HG03159 (cell line): ENCODE data around the gene ZNF76.
"Not testable (repeated sequence)": the region's sequence is repeated elsewhere in the genome, so short reads cannot be mapped to it uniquely, and the experiment has no call there.

ENCODE experiments used
- ATAC-seq: cut with Tn5 transposase; IDR thresholded peaks from one replicate; pipeline ENCODE4 v1.9.1; 2021; ENCODE audit warnings: mild to moderate bottlenecking, moderate library complexity; ENCODE audit not compliant: unreplicated experiment

ZNF76 gene

DNA sequence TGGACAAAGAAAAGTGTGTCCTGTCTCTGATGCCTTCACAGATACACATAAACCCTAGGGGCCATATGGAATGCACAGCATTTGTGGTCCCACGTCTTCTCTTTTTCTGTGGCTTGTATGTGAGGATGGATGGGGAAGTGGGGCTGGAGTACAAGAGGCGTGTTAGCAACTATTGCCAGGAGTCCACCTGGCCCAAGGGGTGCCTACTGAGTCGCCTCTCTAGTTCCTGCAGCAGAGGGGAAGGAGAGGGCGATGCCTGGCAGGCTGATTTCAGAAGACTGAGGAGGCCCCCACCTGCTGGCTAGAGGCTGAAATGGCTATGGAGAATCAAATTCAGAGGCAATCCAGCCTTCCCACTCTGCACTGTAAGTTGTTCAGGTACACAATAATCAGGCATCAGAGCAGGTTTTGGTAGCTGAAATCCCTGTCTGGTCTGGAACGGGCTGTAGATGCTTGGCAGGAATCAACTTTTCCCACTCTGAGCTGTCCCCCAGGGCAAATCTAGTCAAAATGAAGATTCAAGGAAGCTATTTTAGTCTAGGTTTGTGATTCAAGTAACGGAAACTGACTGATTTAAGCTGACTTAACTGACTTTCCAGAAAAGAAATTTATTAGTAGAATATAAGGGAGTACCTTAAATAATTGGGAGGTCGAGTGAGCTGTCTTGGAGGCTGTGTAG, 68.0 kb downstream of the ZNF76 start:
- no peak for ATAC-seq

DNA sequence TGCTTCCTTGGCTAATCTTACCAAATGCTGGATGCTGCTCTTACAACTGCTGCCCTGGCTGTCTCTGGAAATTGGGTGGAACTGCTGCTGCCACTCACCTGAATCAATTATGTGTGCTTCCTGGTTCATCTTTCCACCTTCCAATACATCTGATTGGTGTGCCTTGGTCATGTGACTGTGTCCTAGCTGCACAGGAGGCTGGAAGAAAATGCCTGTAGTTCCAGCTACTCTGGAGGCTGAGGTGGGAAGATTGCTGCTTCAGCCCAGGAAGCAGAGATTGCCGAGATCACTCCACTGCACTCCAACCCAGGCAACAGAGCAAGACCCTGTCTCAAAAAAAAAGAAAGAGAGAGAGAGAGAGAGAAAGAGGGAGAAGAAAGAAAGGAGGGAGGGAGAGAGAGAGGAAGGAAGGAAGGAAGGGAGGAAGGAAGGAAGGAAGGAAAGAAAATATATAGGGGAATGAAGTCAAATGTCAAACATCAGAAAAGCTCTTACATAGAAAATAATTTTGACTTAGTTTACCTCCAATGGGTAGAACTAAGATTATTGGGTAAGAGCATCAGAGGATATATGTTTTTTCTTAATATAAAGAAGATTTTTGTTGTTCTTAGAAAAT, 68.7 kb downstream of the ZNF76 start:
- no peak for ATAC-seq

DNA sequence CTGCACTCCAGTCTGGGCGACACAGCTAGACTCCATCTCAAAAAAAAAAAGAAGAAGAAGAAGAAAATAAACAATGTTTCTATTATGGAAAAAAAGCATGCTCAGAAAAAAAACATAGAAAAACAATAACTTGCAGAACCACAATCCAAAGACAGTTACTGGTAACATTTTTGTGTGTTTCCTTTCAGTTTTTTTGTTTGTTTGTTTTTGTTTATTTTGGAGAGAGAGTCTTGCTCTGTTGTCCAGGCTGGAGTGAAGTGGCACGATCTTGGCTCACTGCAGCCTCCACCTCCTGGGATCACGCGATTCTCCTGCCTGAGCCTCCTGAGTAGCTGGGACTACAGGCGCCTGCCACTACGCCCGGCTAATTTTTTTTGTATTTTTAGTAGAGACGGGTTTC, 69.4 kb downstream of the ZNF76 start:
- not testable (repeated sequence) for ATAC-seq

DNA sequence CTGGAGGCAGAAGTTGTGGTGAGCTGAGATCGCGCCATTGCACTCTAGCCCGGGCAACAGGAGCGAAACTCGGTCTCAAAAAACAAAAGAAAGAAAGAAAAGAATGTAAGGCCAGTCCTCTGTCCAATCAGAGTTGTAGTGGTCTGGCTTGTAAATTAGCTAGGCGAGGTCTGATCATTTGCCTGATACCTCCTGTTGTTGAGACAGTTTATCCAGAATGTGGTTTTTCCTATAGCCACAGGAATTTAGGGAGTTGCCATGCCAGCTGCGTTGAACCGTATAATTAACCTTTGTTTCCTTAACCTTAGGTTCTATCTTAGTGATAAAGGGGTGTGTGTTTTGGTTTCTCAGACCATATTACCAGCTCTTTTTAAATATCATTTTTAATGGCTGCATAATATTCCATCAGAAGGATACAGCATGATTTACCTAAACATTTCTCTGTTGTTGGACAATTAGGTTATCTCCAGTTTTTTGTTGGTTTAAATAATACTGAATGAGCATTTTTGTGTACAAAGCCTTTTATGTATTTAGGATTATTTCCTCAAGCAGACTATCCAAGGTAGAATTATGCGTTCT, 71.1 kb downstream of the ZNF76 start:
- ATAC-seq = no peak

DNA sequence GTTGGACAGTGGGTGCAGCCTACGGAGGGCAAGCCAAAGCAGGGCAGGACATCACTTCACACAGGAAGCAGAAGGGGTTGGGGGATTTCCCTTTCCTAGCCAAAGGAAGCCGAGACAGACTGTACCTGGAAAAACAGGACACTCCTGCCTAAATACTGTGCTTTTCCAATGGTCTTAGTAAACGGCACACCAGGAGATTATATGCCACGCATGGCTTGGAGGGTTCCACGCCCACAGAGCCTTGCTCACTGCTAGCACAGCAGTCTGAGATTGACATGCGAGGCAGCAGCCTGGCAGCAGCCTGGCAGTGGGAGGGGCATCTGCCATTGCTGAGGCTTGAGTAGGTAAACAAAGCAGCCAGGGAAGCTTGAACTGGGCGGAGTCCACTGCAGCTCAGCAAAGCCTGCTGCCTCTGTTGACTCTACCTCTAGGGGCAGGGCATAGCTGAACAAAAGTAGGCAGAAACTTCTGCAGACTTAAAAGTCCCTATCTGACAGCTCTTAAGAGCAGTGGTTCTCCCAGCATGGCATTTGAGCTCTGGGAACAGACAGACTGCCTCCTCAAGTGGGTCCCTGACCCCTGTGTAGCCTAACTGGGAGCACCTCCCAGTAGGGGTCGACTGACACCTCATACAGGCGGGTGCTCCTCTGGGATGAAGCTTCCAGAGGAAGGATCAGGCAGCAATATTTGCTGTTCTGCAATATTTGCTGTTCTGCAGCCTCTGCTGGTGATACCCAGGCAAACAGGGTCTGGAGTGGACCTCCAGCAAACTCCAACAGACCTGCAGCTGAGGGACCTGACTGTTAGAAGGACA, 72.7 kb downstream of the ZNF76 start:
- ATAC-seq = not testable (repeated sequence)

DNA sequence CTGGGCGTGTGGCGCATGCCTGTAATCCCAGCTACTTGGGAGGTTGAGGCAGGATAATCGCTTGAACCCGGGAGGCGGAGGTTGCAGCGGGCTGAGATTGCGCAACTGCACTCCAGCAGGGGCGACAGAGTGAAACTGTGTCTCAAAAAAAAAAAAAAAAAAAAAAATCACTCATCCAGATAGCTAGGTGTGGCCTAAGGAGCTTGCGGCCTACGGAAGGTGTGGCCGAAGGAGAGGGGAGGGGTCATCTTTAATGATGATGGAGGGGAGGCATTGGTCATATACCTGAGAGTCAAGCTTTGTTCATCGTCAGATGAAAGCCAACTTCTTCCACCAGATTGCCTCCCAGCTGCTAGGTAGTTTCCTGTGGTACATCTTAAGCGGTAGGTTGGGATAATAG, 82.0 kb downstream of the ZNF76 start:
- no peak for ATAC-seq

DNA sequence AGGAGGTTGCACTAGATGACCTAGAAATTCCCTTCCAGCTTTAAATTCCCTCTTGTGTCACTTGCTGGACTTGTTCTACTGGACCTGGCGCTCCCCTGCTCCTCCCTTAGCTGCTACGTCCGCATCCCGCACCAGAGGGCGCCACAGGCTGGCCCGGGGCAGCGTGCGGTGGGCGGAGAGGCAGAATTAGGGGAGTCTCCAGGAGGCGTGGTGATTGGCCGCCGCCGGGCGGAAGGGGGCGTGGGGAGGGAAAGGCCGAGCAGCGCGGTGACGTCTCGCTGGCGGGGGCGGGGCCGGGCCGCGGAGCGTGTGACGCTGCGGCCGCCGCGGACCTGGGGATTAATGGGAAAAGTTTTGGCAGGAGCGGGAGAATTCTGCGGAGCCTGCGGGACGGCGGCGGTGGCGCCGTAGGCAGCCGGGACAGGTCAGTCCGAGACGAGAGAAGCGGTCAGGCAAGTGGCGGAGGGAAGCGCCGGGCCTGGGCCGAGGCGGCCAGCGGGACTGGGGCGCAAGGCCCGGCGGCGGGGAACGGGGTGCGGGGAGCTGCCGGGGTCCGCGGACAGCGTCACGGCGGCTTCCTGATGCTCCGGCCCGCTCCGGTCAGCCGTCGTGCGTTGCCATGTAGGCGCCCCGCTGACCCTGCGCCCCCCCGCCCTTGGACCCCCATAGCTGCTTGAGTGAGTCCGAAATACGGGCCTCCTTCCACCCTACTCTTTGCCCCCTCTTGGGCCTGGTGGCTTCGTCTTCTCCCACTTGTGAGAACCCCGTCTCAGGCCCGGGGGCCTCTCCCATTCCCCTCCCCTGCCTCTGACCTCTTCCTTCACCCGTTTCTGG, 82.9 kb downstream of the ZNF76 start, which contains the start of gene PPARD:
Gene PPARD, plus strand, starts transcription at position 301 of the 834 bp plus-strand sequence. CDS start 68,530 bp downstream, outside the sequence.
- ATAC-seq = peak; percentile 94

DNA sequence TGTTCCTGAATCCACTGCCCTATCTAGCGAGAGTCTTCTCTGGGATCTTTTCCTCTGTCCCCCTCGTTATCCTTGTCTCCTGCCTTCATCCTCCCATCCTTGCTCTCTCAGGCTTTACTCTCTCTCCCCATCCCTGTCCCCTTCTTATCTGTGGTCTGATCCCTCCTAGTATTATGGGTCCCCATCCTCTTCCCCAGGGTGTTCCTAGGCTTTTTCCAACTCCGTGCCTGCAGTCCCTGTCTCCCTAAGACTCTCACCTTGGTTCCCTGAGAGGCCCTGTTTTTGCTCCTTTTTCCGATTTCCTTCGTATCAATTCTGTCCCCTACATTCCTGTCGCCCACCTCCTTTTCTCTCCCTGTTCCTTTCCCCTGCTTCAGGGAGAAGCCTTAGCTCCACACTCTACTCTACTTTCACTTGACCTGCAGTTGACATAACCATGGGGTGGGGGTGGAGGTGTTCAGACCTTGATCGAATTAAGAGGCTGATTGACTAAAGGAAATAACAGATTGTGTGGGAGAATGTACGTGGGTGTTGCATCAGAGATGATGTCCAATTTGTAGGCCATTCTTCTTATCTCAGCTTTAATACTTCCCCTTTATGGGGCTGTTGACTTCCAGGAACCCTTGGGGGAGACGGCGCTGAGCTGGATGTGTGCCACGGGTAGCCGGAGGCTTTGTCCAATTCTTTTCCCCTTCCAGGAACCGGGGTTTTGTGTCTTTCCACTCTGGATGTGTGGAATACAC, 83.7 kb downstream of the ZNF76 start:
- no peak for ATAC-seq

DNA sequence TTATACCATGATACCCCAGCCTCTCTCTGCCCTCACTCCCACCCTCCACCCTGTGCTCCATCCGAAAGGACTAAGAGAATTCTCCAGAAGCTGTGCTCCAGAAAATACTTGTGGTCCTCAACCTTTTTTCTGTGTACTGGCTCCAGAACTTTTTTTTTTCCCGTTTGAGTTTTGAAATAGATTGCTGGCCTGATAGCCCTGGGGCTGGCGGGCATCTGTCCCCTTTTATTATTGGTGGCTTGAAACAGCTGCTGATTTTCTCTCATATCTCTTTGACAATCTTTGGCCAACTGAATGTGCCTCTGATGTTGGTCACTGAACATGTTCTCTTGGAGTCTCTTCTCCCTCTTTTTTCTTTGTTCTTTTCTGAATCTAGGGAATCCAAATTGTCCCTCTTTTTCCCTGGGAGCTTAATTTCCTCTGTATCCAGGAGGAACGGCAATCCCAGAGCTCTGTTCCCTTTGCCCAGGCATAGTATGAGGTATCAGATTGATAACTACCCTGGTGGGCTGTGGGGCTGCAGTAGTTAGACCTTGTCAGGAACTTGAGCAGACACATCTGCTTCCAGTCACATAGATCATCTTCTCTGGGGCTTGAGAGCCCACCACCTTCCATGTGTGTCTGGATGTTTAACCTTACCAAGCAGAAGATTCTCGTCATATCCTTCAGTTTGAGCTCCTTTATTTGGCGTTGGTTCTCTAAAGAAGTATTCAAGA, 84.5 kb downstream of the ZNF76 start:
- no peak for ATAC-seq
